ENCODE measurements around the gene COL6A1. TPM values are rescaled to one million over a fixed set of nuclear protein-coding genes. Genes with fewer than 3 reads are reported as not detected.

The COL6A1 gene
- total RNA-seq, 2 experiments from 2014 or later = not detected

- no peak for TF ChIP-seq EZH2phosphoT487 (IDR thresholded peaks at IDR 0.05; ENCODE audit: borderline replicate concordance, low read depth, low read length)
- TF ChIP-seq CTCF (conservative IDR thresholded peaks at IDR 0.05; ENCODE audit: low read length) = no peak
- no peaks in the 10 kb centered on the region for H3K9me2 ChIP-seq (ENCODE audit: insufficient read depth, low read length)
- no peaks in the 10 kb centered on the region for H3K9me3 ChIP-seq (ENCODE audit: low read length)
- no peak for DNase-seq (ENCODE audit: low spot score)
- BruUV-seq (replicated peaks) = no TSS peak
- no peak overlapping the region for H3K27ac ChIP-seq (ENCODE audit: low read depth, low read length, poor library complexity, severe bottlenecking)
- no peaks in the 10 kb centered on the region for H4K20me1 ChIP-seq (ENCODE audit: insufficient read depth, low read length)
- no peaks in the 10 kb centered on the region for H3K79me2 ChIP-seq (ENCODE audit: insufficient read depth, low read depth, low read length)
- H3K4me3 ChIP-seq (ENCODE audit: low read depth, low read length, poor library complexity, severe bottlenecking) = no peak overlapping the region
- H3K4me2 ChIP-seq (ENCODE audit: low read length) = no peak overlapping the region
- H2AFZ ChIP-seq (ENCODE audit: low read length) = no peak overlapping the region
- no peaks in the 10 kb centered on the region for H3K4me1 ChIP-seq (ENCODE audit: insufficient read depth, low read length, poor library complexity, severe bottlenecking)
- no peaks in the 10 kb centered on the region for H3K36me3 ChIP-seq (ENCODE audit: insufficient read depth, low read length)
- ChIA-PET POLR2A (no interaction called here), CTCF (ENCODE audit: unreplicated experiment) (no interaction called here)
- intact Hi-C loops (cut with micrococcal nuclease; ENCODE audit: unreplicated experiment) = no loop called here
Measured at GRCh38 chr21:46040707-46041106, 59.1 kb downstream of the COL6A1 start.

GRCh38 chr21:46041183-46041582, 59.6 kb downstream of the COL6A1 start:
- no peaks in the 10 kb centered on the region for H3K4me1 ChIP-seq (ENCODE audit: insufficient read depth, low read length, poor library complexity, severe bottlenecking)
- intact Hi-C loops (cut with micrococcal nuclease; ENCODE audit: unreplicated experiment) = no loop called here

GRCh38 chr21:46045154-46045553, 63.6 kb downstream of the COL6A1 start:
- Histone ChIP-seq H4K20me1 (ENCODE audit: insufficient read depth, low read length) (no peaks in the 10 kb centered on the region), H3K4me1 (ENCODE audit: insufficient read depth, low read length, poor library complexity, severe bottlenecking) (no peaks in the 10 kb centered on the region), H3K36me3 (ENCODE audit: insufficient read depth, low read length) (no peaks in the 10 kb centered on the region), H2AFZ (ENCODE audit: low read length) (no peak overlapping the region), H3K4me2 (ENCODE audit: low read length) (no peak overlapping the region), H3K27ac (ENCODE audit: low read depth, low read length, poor library complexity, severe bottlenecking) (no peak overlapping the region), H3K9me3 (ENCODE audit: low read length) (no peaks in the 10 kb centered on the region), H3K9me2 (ENCODE audit: insufficient read depth, low read length) (no peaks in the 10 kb centered on the region), H3K4me3 (ENCODE audit: low read depth, low read length, poor library complexity, severe bottlenecking) (no peak overlapping the region), H3K79me2 (ENCODE audit: insufficient read depth, low read depth, low read length) (no peaks in the 10 kb centered on the region)
- ChIA-PET POLR2A (no interaction called here), CTCF (ENCODE audit: unreplicated experiment) (no interaction called here)
- no TSS peak for BruUV-seq (replicated peaks)
- intact Hi-C loops (cut with micrococcal nuclease; ENCODE audit: unreplicated experiment) = no loop called here
- TF ChIP-seq CTCF (conservative IDR thresholded peaks at IDR 0.05; ENCODE audit: low read length) (no peak), EZH2phosphoT487 (IDR thresholded peaks at IDR 0.05; ENCODE audit: borderline replicate concordance, low read depth, low read length) (no peak)
- no peak for DNase-seq (ENCODE audit: low spot score)

More at GRCh38 chr21:46041183-46041582, 59.6 kb downstream of the COL6A1 start:
- Histone ChIP-seq H3K9me3 (ENCODE audit: low read length) (no peaks in the 10 kb centered on the region), H2AFZ (ENCODE audit: low read length) (no peak overlapping the region), H4K20me1 (ENCODE audit: insufficient read depth, low read length) (no peaks in the 10 kb centered on the region), H3K9me2 (ENCODE audit: insufficient read depth, low read length) (no peaks in the 10 kb centered on the region), H3K27ac (ENCODE audit: low read depth, low read length, poor library complexity, severe bottlenecking) (no peak overlapping the region), H3K4me3 (ENCODE audit: low read depth, low read length, poor library complexity, severe bottlenecking) (no peak overlapping the region), H3K4me2 (ENCODE audit: low read length) (no peak overlapping the region), H3K36me3 (ENCODE audit: insufficient read depth, low read length) (no peaks in the 10 kb centered on the region), H3K79me2 (ENCODE audit: insufficient read depth, low read depth, low read length) (no peaks in the 10 kb centered on the region)
- DNase-seq (ENCODE audit: low spot score) = no peak
- ChIA-PET CTCF (ENCODE audit: unreplicated experiment) (no interaction called here), POLR2A (no interaction called here)
- no TSS peak for BruUV-seq (replicated peaks)
- TF ChIP-seq CTCF (conservative IDR thresholded peaks at IDR 0.05; ENCODE audit: low read length) (no peak), EZH2phosphoT487 (IDR thresholded peaks at IDR 0.05; ENCODE audit: borderline replicate concordance, low read depth, low read length) (no peak)
